HCT116 (cell line): ENCODE measurements around the gene RABGGTA. TPM values are rescaled to one million over a fixed set of nuclear protein-coding genes. Genes with fewer than 3 reads are reported as not detected.

Experiments used
- ATAC-seq: fragments of 200-7000 bp; cut with Tn5 transposase; 2 replicates; pipeline ENCODE4 v1.9.1; 2020; ENCODE audit warnings: mild to moderate bottlenecking, moderate library complexity
- BruUV-seq: library from RNA; stranded (reverse); fragments of 400-500 nt; replicated peaks from 2 replicates; lab custom pipeline; 2021; lab: Mats Ljungman, UMichigan
- CTCF ChIA-PET: fragments of 300-600 bp; sonication (Branson Sonifier 250); formaldehyde crosslinking; loops from one replicate; lab custom pipeline; 2021; ENCODE audit warnings: antibody characterized with exemption; lab: Charles Lee
- POLR2A ChIA-PET: fragments of 300-600, 350-600 bp; sonication (Branson Sonifier 250); formaldehyde crosslinking; loops from one replicate; lab custom pipeline; 2021; ENCODE audit warnings: antibody characterized with exemption; lab: Charles Lee
- RAD21 ChIA-PET, 2 experiments: fragments of 300-600 bp; sonication (Branson Sonifier 250); formaldehyde crosslinking; loops; one replicate each; lab custom pipeline; 2023; ENCODE audit warnings: low total read pairs in 2 of 2; ENCODE audit not compliant: uncharacterized antibody in 2 of 2, unreplicated experiment in 2 of 2, low non-redundant PET in 1 of 2; lab: Charles Lee
- DNase-seq: peaks from one replicate; pipeline ENCODE4 v3.0.0-alpha.2; 2010; ENCODE audit warnings: low read depth, low spot score
- H2AFZ ChIP-seq: fragments of 200-600 bp; shearing (Covaris generic), sonication (generic); 2 replicates; pipeline ENCODE4 v1.6.1; 2017; ENCODE audit warnings: low read depth, mixed run types, mixed read lengths, antibody characterized with exemption, low read length; ENCODE audit not compliant: poor library complexity, severe bottlenecking
- H3K27ac ChIP-seq: 2 replicates; pipeline ENCODE4 v1.5.1; 2012; ENCODE audit warnings: low read depth, low read length
- H3K27me3 ChIP-seq: fragments of 200-600 bp; sonication (generic); 2 replicates; pipeline ENCODE4 v1.6.1; 2016; ENCODE audit warnings: mixed run types, low read length, mixed read lengths; ENCODE audit not compliant: insufficient read depth
- H3K36me3 ChIP-seq, 2 experiments: fragments of 200-500 bp in 1 of 2; fragments of 200-600 bp in 1 of 2; sonication (Bioruptor generic) in 1 of 2; sonication (generic) in 1 of 2; 2 replicates each; pipeline versions ENCODE4 v1.5.1 to v1.6.1; 2014 to 2016; ENCODE audit warnings: low read length in 2 of 2, inconsistent platforms in 1 of 2, mixed read lengths in 1 of 2, mixed run types in 1 of 2; ENCODE audit not compliant: insufficient read depth in 2 of 2, control insufficient read depth in 1 of 2
- H3K4me1 ChIP-seq, 2 experiments: fragments of 200-600 bp in 1 of 2; sonication (generic) in 1 of 2; 2 replicates each; pipeline versions ENCODE4 v1.5.1 to v1.6.1; 2012 to 2017; ENCODE audit warnings: low read length in 2 of 2, inconsistent platforms in 1 of 2, mild to moderate bottlenecking in 1 of 2, mixed read lengths in 1 of 2, mixed run types in 1 of 2, moderate library complexity in 1 of 2; ENCODE audit not compliant: insufficient read depth in 2 of 2, control insufficient read depth in 1 of 2
- H3K4me2 ChIP-seq: fragments of 200-600 bp; sonication (generic); 2 replicates; pipeline ENCODE4 v1.6.1; 2017; ENCODE audit warnings: mixed run types, low read length, mixed read lengths
- H3K4me3 ChIP-seq, 2 experiments: fragments of 200-600 bp in 1 of 2; sonication (generic) in 1 of 2; replicated peaks in 1 of 2; 2 replicates each; pipeline ENCODE4 v1.5.1; 2011 to 2016; ENCODE audit warnings: low read length in 2 of 2, control low read depth in 1 of 2, low read depth in 1 of 2, mild to moderate bottlenecking in 1 of 2, mixed read lengths in 1 of 2, mixed run types in 1 of 2
- H3K79me2 ChIP-seq: fragments of 200-600 bp; sonication (generic); 2 replicates; pipeline ENCODE4 v1.6.1; 2017; ENCODE audit warnings: mild to moderate bottlenecking, mixed run types, low read length, moderate library complexity, mixed read lengths; ENCODE audit not compliant: insufficient read depth
- H3K9ac ChIP-seq: fragments of 200-600 bp; sonication (generic); 2 replicates; pipeline ENCODE4 v1.6.1; 2016; ENCODE audit warnings: low read length, mixed read lengths
- H3K9me2 ChIP-seq: fragments of 200-600 bp; sonication (generic), shearing (Covaris generic); 2 replicates; pipeline ENCODE4 v1.6.1; 2017; ENCODE audit warnings: mixed run types, mild to moderate bottlenecking, moderate library complexity; ENCODE audit not compliant: insufficient read depth
- H3K9me3 ChIP-seq, 2 experiments: fragments of 200-500 bp in 1 of 2; fragments of 200-600 bp in 1 of 2; sonication (Bioruptor generic) in 1 of 2; sonication (generic) in 1 of 2; 2 replicates each; pipeline ENCODE4 v1.6.1; 2014 to 2017; ENCODE audit warnings: low read length in 2 of 2, mixed read lengths in 2 of 2, inconsistent platforms in 1 of 2, low read depth in 1 of 2, mild to moderate bottlenecking in 1 of 2, mixed run types in 1 of 2, moderate library complexity in 1 of 2; ENCODE audit not compliant: control insufficient read depth in 1 of 2, insufficient read depth in 1 of 2
- H4K20me1 ChIP-seq: fragments of 200-600 bp; sonication (generic), shearing (Covaris generic); 2 replicates; pipeline ENCODE4 v1.6.1; 2017; ENCODE audit warnings: mixed run types, mild to moderate bottlenecking, moderate library complexity; ENCODE audit not compliant: insufficient read depth
- CEBPB ChIP-seq: IDR thresholded peaks from 2 replicates; pipeline ENCODE4 v1.6.1; 2012; ENCODE audit warnings: low read depth
- ELF1 ChIP-seq: IDR thresholded peaks from 2 replicates; pipeline ENCODE4 v1.6.1; 2012; ENCODE audit warnings: low read depth, borderline replicate concordance
- EZH2 ChIP-seq: fragments of 200-600 bp; sonication (generic); IDR thresholded peaks from 2 replicates; pipeline ENCODE4 v1.6.1; 2017; ENCODE audit warnings: antibody characterized with exemption, mixed run types
- EZH2phosphoT487 ChIP-seq: fragments of 200-600 bp; IDR thresholded peaks from 2 replicates; pipeline ENCODE4 v1.6.1; 2018; ENCODE audit warnings: antibody characterized with exemption, borderline replicate concordance
- JUND ChIP-seq: IDR thresholded peaks from 2 replicates; pipeline ENCODE4 v1.6.1; 2012
- POLR2A ChIP-seq: IDR thresholded peaks from 2 replicates; pipeline ENCODE4 v1.7.0; 2011; ENCODE audit warnings: borderline replicate concordance; ENCODE audit not compliant: insufficient read depth, insufficient read length; ENCODE audit errors: extremely low read depth
- POLR2AphosphoS5 ChIP-seq: IDR thresholded peaks from 2 replicates; pipeline ENCODE4 v1.6.1; 2011; ENCODE audit warnings: mild to moderate bottlenecking, low read depth, low read length, moderate library complexity
- RAD21 ChIP-seq: IDR thresholded peaks from 2 replicates; pipeline ENCODE4 v1.6.1; 2012; ENCODE audit warnings: low read depth, mild to moderate bottlenecking
- SIN3A ChIP-seq: IDR thresholded peaks from 2 replicates; pipeline ENCODE4 v1.6.1; 2012; ENCODE audit warnings: low read depth
- SP1 ChIP-seq: IDR thresholded peaks from 2 replicates; pipeline ENCODE4 v1.6.1; 2012; ENCODE audit warnings: low read depth
- SRF ChIP-seq: IDR thresholded peaks from 2 replicates; pipeline ENCODE4 v1.6.1; 2012; ENCODE audit warnings: low read depth
- YY1 ChIP-seq: IDR thresholded peaks from 2 replicates; pipeline ENCODE4 v1.6.1; 2011; ENCODE audit warnings: low read length, low read depth, moderate library complexity, mild to moderate bottlenecking; ENCODE audit not compliant: insufficient replicate concordance; ENCODE audit errors: extremely low read depth
- ZFX ChIP-seq: fragments of 450-650 bp; IDR thresholded peaks from 2 replicates; pipeline ENCODE4 v1.6.1; 2017
- ZNF274 ChIP-seq: fragments of 200-500 bp; sonication (Bioruptor generic); IDR thresholded peaks from 2 replicates; pipeline ENCODE4 v1.6.1; 2014; ENCODE audit warnings: mild to moderate bottlenecking, low read depth, low read length, inconsistent platforms
- intact Hi-C: fragments of 100-400 bp; cut with micrococcal nuclease; formaldehyde crosslinking; loops from 2 replicates; pipeline ENCODE4 v1.10.0; 2022
- total RNA-seq: library from RNA; stranded (reverse); gene quantifications from one replicate; pipeline ENCODE4 v1.2.1, GENCODE V29; 2021; ENCODE audit not compliant: unreplicated experiment
- TF ChIP-seq, protein P1 (sequence below): IDR thresholded peaks from 2 replicates; pipeline ENCODE4 v1.6.1; 2012; ENCODE audit warnings: low read depth
- TF ChIP-seq, protein P2 (sequence below), 3 experiments: fragments of 200-600 bp in 1 of 3; sonication (generic) in 1 of 3; IDR thresholded peaks in 2 of 3; conservative IDR thresholded peaks in 1 of 3; 2 replicates each; pipeline ENCODE4 v1.5.1; 2012 to 2017; ENCODE audit warnings: low read depth in 2 of 3, low read length in 2 of 3, antibody characterized with exemption in 1 of 3, borderline replicate concordance in 1 of 3, control low read depth in 1 of 3, mild to moderate bottlenecking in 1 of 3, mixed read lengths in 1 of 3, mixed run types in 1 of 3, moderate library complexity in 1 of 3; ENCODE audit not compliant: insufficient read depth in 1 of 3
- TF ChIP-seq, protein P3 (sequence below): IDR thresholded peaks from 2 replicates; pipeline ENCODE4 v1.6.1; 2012

Gene RABGGTA
- total RNA-seq, 1 experiment from 2014 or later, result 40.8 TPM

DNA sequence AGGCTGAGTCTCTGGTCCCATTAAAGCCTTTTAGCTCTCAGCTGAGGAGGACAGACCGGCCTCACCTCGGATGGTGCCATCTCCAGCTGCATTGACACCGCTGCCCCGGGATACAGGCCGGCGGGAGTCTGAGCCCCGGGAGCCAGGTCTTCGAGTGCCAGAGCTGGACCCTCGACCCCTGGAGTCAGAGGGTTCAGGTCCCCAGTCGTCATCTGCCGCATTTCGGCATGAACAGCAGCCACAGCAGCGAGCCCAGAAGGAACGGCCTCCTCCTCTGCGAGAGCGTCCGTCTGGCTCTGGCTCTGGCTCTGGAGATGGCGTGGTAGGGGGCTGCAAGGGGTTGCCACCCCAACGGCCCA, 9.4 kb downstream of the RABGGTA start:
- RAD21 ChIA-PET, result no interaction called here
- no peak overlapping the region for H3K4me2 ChIP-seq

More for the DNA sequence above, 9.4 kb downstream of the RABGGTA start:
- Histone ChIP-seq H3K4me3 (no peak overlapping the region), H3K79me2 (no peaks in the 10 kb centered on the region), H3K36me3 (no peaks in the 10 kb centered on the region), H3K9me2 (no peaks in the 10 kb centered on the region), H3K27me3 (no peaks in the 10 kb centered on the region), H3K4me1 (peaks cover 10 to 14% of the 10 kb centered on the region in 2 experiments), H3K27ac (no peak overlapping the region), H3K9me3 (no peaks in the 10 kb centered on the region), H3K9ac (no peak overlapping the region), H2AFZ (no peak overlapping the region), H4K20me1 (no peaks in the 10 kb centered on the region)
- BruUV-seq, result no TSS peak
- POLR2A ChIA-PET, result interaction anchor here (2.2 kb wide), 1 partner anchor 9 kb away, joined by 8 read pairs; the partner anchor contains the start of gene RABGGTA
- DNase-seq (no peak), ATAC-seq (no peak)
- no peak for TF ChIP-seq SRF
- TF ChIP-seq JUND, result no peak
- no peak for TF ChIP-seq SIN3A
- no peak for TF ChIP-seq SP1
- TF ChIP-seq EZH2, result no peak
- TF ChIP-seq, protein P1, sequence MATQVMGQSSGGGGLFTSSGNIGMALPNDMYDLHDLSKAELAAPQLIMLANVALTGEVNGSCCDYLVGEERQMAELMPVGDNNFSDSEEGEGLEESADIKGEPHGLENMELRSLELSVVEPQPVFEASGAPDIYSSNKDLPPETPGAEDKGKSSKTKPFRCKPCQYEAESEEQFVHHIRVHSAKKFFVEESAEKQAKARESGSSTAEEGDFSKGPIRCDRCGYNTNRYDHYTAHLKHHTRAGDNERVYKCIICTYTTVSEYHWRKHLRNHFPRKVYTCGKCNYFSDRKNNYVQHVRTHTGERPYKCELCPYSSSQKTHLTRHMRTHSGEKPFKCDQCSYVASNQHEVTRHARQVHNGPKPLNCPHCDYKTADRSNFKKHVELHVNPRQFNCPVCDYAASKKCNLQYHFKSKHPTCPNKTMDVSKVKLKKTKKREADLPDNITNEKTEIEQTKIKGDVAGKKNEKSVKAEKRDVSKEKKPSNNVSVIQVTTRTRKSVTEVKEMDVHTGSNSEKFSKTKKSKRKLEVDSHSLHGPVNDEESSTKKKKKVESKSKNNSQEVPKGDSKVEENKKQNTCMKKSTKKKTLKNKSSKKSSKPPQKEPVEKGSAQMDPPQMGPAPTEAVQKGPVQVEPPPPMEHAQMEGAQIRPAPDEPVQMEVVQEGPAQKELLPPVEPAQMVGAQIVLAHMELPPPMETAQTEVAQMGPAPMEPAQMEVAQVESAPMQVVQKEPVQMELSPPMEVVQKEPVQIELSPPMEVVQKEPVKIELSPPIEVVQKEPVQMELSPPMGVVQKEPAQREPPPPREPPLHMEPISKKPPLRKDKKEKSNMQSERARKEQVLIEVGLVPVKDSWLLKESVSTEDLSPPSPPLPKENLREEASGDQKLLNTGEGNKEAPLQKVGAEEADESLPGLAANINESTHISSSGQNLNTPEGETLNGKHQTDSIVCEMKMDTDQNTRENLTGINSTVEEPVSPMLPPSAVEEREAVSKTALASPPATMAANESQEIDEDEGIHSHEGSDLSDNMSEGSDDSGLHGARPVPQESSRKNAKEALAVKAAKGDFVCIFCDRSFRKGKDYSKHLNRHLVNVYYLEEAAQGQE, result no peak
- no peak for TF ChIP-seq EZH2phosphoT487
- TF ChIP-seq ELF1, result no peak
- TF ChIP-seq POLR2AphosphoS5, result no peak
- no peak for TF ChIP-seq CEBPB
- TF ChIP-seq, protein P2, sequence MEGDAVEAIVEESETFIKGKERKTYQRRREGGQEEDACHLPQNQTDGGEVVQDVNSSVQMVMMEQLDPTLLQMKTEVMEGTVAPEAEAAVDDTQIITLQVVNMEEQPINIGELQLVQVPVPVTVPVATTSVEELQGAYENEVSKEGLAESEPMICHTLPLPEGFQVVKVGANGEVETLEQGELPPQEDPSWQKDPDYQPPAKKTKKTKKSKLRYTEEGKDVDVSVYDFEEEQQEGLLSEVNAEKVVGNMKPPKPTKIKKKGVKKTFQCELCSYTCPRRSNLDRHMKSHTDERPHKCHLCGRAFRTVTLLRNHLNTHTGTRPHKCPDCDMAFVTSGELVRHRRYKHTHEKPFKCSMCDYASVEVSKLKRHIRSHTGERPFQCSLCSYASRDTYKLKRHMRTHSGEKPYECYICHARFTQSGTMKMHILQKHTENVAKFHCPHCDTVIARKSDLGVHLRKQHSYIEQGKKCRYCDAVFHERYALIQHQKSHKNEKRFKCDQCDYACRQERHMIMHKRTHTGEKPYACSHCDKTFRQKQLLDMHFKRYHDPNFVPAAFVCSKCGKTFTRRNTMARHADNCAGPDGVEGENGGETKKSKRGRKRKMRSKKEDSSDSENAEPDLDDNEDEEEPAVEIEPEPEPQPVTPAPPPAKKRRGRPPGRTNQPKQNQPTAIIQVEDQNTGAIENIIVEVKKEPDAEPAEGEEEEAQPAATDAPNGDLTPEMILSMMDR (IDR thresholded peaks at IDR 0.05 in 2 of 3, conservative IDR thresholded peaks at IDR 0.05 in 1 of 3; ENCODE audit: borderline replicate concordance in 1 of 3, insufficient read depth in 1 of 3, low read depth in 2 of 3, low read length in 2 of 3), result no peak
- TF ChIP-seq RAD21, result no peak
- TF ChIP-seq, protein P3, sequence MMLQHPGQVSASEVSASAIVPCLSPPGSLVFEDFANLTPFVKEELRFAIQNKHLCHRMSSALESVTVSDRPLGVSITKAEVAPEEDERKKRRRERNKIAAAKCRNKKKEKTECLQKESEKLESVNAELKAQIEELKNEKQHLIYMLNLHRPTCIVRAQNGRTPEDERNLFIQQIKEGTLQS, result no peak
- no peak for TF ChIP-seq YY1
- TF ChIP-seq POLR2A, result no peak
- TF ChIP-seq ZNF274, result no peak
- no peak for TF ChIP-seq ZFX
- intact Hi-C loops, result no loop called here
- CTCF ChIA-PET, result no interaction called here
